ENCODE measurements around the gene PPP1R13B. TPM values are rescaled to one million over a fixed set of nuclear protein-coding genes. Genes with fewer than 3 reads are reported as not detected.

The PPP1R13B gene
- total RNA-seq, 4 donors from 2014 or later = 19.9 to 25.2 (median 23.6) TPM

DNA sequence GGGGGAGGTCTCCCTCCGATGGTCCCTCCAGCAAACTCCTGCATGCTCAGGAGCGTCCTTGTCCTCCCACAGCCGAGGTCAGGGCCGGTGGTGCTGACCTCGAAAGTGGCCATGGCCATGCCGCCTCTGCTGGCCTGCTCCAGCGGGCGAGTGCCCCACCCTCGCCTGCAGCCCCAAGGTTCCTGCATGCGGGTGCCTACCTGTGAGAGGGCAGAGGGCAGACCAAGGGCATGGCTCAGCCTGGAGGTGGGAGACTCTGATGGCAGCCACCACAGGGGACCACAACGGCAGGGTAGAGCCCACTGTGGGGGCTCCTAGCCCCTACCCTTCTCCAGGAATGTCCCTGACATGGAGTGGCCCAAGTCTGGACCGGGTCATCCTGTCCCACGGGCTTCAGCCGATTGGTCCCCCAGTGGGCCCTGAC, 38.1 kb upstream of the PPP1R13B start:
- Histone ChIP-seq H3K27me3 (no peaks in the 10 kb centered on the region), H3K4me3 (no peak overlapping the region), H3K36me3 (no peaks in the 10 kb centered on the region), H3K9me3 (no peaks in the 10 kb centered on the region), H3K27ac (replicated peaks in 1 of 4) (no peak overlapping the region), H3K4me1 (peaks cover 29 to 33% (median 31%) of the 10 kb centered on the region in 4 donors)
- no peak for TF ChIP-seq POLR2A (IDR thresholded peaks at IDR 0.05; ENCODE audit: low read depth)
- TF ChIP-seq POLR2AphosphoS5 (IDR thresholded peaks at IDR 0.05) = no peak
- TF ChIP-seq, protein P1, sequence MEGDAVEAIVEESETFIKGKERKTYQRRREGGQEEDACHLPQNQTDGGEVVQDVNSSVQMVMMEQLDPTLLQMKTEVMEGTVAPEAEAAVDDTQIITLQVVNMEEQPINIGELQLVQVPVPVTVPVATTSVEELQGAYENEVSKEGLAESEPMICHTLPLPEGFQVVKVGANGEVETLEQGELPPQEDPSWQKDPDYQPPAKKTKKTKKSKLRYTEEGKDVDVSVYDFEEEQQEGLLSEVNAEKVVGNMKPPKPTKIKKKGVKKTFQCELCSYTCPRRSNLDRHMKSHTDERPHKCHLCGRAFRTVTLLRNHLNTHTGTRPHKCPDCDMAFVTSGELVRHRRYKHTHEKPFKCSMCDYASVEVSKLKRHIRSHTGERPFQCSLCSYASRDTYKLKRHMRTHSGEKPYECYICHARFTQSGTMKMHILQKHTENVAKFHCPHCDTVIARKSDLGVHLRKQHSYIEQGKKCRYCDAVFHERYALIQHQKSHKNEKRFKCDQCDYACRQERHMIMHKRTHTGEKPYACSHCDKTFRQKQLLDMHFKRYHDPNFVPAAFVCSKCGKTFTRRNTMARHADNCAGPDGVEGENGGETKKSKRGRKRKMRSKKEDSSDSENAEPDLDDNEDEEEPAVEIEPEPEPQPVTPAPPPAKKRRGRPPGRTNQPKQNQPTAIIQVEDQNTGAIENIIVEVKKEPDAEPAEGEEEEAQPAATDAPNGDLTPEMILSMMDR (IDR thresholded peaks at IDR 0.05) = no peak
- TF ChIP-seq EP300 (IDR thresholded peaks at IDR 0.05) = no peak
- no peak for DNase-seq (ENCODE audit: extremely low spot score)
- WGBS = no CpG with 5 or more reads among the region's 14 CpGs
- intact Hi-C loops (cut with DNase I) = no loop called here

DNA sequence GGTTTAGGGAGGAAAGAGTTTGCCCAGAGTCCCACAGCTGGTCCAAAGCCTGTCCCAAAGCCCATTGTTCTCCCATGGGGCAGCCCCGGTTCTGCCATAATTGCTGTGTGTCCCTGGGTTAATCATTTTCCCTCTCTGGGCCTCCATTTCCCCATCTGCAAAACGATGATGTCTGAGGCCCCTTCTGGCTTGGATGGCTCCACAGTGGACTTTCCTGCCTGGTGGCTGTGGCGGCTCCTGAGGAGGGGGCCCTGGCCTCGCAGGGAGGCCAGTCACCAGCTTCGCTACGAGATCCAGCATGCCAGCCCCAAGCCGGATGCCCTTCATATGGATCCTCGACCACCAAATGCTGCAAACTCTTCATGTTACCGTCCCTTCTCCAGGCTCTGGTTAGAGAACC, 37.5 kb upstream of the PPP1R13B start:
- Histone ChIP-seq H3K36me3 (no peaks in the 10 kb centered on the region), H3K4me3 (no peak overlapping the region), H3K27ac (replicated peaks in 1 of 4) (no peak overlapping the region), H3K4me1 (peaks cover 31 to 37% (median 34%) of the 10 kb centered on the region in 4 donors), H3K9me3 (no peaks in the 10 kb centered on the region), H3K27me3 (no peaks in the 10 kb centered on the region)
- intact Hi-C loops (cut with DNase I) = no loop called here
- DNase-seq (ENCODE audit: extremely low spot score) = no peak
- TF ChIP-seq, protein P1 (IDR thresholded peaks at IDR 0.05) = no peak
- TF ChIP-seq EP300 (IDR thresholded peaks at IDR 0.05) = no peak
- TF ChIP-seq POLR2AphosphoS5 (IDR thresholded peaks at IDR 0.05) = no peak
- no peak for TF ChIP-seq POLR2A (IDR thresholded peaks at IDR 0.05; ENCODE audit: low read depth)
- 100% methylated on average over 1 of the region's 9 CpGs for WGBS

DNA sequence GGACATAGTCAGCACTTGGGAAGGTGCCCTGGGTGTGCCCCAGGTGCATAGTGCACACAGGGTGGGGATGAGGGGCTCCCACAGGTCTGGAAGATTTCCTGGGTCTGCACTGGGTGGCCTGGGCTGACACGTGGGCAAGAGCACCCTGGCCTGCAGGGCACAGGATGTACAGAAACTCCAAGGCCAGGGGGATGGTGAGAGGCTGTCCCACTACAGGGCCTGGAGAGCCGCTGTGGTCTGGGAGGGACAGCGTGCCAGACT, 35.8 kb upstream of the PPP1R13B start:
- 100% methylated on average over 2 of the region's 3 CpGs for WGBS
- Histone ChIP-seq H3K4me3 (no peak overlapping the region), H3K27ac (replicated peaks in 1 of 4) (no peak overlapping the region), H3K4me1 (peaks cover 36 to 39% (median 37%) of the 10 kb centered on the region in 4 donors), H3K36me3 (no peaks in the 10 kb centered on the region), H3K9me3 (no peaks in the 10 kb centered on the region), H3K27me3 (no peaks in the 10 kb centered on the region)
- no peak for DNase-seq (ENCODE audit: extremely low spot score)
- TF ChIP-seq POLR2A (IDR thresholded peaks at IDR 0.05; ENCODE audit: low read depth) (no peak), POLR2AphosphoS5 (IDR thresholded peaks at IDR 0.05) (no peak), EP300 (IDR thresholded peaks at IDR 0.05) (no peak)
- TF ChIP-seq, protein P1 (IDR thresholded peaks at IDR 0.05) = no peak
- intact Hi-C loops (cut with DNase I) = no loop called here

DNA sequence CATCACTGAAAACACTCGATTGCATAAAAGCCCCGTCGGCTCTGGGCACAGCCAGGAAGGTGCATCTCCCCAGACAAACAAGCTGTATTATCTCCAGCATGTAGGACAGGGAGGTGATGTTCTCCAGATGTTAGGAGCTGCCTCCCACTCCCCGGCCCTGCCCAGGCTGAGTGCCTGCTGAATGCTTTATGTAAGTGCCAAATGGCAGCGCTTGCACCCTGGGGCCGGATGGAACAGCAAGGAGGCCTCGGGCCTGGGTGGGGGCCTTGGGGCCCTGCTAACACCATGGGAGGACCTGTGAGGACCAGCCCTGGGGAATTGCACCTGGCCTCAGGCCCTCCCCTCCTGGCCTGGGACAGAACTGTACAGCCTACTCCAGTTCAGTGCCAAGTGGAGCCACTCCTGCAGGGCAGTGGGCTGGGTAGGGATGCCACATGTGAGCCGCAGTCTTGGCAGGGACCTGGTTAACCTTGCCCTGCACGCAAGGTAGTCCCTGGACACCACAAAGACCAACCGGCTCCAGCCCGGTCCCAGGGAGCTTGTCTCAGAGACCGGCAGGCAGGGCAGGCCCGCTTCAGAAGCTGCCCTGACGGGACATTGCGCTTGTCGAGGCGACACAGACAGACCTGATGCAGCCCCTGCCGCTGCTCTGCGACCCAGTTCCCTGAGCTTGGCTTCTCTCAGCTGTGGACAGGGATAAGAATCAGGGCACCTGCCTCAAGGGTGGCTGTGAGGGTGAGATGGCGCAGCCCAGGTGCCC, 35.3 kb upstream of the PPP1R13B start:
- H3K9me3 ChIP-seq = no peaks in the 10 kb centered on the region
- no peaks in the 10 kb centered on the region for H3K27me3 ChIP-seq
- H3K4me3 ChIP-seq = no peak overlapping the region
- intact Hi-C loops (cut with DNase I) = no loop called here
- H3K4me1 ChIP-seq = peaks cover 36 to 39% (median 37%) of the 10 kb centered on the region in 4 donors
- TF ChIP-seq EP300 (IDR thresholded peaks at IDR 0.05) = no peak
- TF ChIP-seq, protein P1 (IDR thresholded peaks at IDR 0.05) = no peak
- TF ChIP-seq POLR2AphosphoS5 (IDR thresholded peaks at IDR 0.05) = no peak
- TF ChIP-seq POLR2A (IDR thresholded peaks at IDR 0.05; ENCODE audit: low read depth) = no peak
- H3K27ac ChIP-seq (replicated peaks in 1 of 4) = peak overlapping the region in 1 of 4 donors; percentile 76
- no peaks in the 10 kb centered on the region for H3K36me3 ChIP-seq
- WGBS = 79% methylated on average over 18 of the region's 20 CpGs
- no peak for DNase-seq (ENCODE audit: extremely low spot score)
